ENCODE measurements around the gene STAP2.

DNA sequence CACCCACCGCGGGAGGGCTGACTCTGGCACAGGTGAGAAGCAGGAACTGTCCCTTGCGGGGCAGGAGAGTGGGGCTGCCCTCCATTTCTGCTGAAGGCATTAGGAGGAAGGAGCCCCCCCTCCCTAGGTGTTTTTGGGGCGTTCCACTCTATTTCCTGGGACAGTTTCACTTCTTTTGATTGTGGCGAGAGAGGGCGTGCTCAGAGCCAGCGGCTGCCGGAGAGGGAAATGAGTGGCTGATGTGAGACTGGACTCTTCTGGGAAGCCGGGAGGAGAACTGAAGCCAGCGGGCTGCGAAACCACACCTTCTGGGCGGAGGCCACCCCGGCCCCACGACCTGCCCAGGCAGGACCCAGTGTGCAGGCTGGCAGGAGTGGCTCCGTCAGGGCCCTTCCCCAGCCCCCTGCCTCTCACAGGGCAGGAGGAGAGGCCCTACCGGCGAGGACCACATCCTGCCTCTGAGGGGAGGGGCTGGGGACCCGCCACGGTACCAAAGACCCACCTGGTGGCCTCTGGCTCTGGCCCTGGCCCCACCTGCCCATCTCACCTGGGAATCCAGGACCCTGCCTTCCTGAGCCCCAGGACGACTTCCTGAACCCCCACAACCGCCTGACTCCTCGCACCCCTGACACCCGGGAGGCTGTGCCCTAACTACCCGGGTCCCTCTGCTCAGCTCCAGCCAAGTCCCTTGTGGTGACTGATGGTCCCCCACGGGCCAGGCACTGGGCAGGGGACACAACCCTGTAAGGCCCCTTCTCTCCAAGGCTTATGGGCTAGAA lies 30.7 kb upstream of the STAP2 start:
- no peak for TF ChIP-seq EZH2 (IDR thresholded peaks at IDR 0.05; ENCODE audit: borderline replicate concordance, low read depth, low read length, severe bottlenecking)
- TF ChIP-seq, protein P1, sequence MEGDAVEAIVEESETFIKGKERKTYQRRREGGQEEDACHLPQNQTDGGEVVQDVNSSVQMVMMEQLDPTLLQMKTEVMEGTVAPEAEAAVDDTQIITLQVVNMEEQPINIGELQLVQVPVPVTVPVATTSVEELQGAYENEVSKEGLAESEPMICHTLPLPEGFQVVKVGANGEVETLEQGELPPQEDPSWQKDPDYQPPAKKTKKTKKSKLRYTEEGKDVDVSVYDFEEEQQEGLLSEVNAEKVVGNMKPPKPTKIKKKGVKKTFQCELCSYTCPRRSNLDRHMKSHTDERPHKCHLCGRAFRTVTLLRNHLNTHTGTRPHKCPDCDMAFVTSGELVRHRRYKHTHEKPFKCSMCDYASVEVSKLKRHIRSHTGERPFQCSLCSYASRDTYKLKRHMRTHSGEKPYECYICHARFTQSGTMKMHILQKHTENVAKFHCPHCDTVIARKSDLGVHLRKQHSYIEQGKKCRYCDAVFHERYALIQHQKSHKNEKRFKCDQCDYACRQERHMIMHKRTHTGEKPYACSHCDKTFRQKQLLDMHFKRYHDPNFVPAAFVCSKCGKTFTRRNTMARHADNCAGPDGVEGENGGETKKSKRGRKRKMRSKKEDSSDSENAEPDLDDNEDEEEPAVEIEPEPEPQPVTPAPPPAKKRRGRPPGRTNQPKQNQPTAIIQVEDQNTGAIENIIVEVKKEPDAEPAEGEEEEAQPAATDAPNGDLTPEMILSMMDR (IDR thresholded peaks at IDR 0.05; ENCODE audit: extremely low read depth in 1 of 2, insufficient read depth in 1 of 2, low read depth in 1 of 2, low read length in 2 of 2) = no peak
- TF ChIP-seq POLR2AphosphoS5 (IDR thresholded peaks at IDR 0.05; ENCODE audit: insufficient read depth, low read depth, low read length) = no peak
- TF ChIP-seq, protein P2, sequence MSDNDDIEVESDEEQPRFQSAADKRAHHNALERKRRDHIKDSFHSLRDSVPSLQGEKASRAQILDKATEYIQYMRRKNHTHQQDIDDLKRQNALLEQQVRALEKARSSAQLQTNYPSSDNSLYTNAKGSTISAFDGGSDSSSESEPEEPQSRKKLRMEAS (IDR thresholded peaks at IDR 0.05; ENCODE audit: insufficient read depth, insufficient read length) = no peak
- TF ChIP-seq POLR2A (IDR thresholded peaks at IDR 0.05; ENCODE audit: low read depth, low read length) = no peak
